Stimulated activated CD4-positive, alpha-beta T cell treated with anti-CD3 and anti-CD28 coated beads, Interleukin-4, amount 100 ng/mL, for 4 hours (primary cell): Measurements from ENCODE around the gene INPP5A.
"Not testable (repeated sequence)": the region's sequence is repeated elsewhere in the genome, so short reads cannot be mapped to it uniquely, and the experiment has no call there.

Experiments
- DNase-seq, 2 experiments: peaks; one replicate each; pipeline ENCODE4 v3.0.0-alpha.2; 2020

INPP5A gene

GRCh38 chr10:132777441-132777840, 239.9 kb downstream of the INPP5A start:
- no peak for DNase-seq

- DNase-seq = no peak
Observed at GRCh38 chr10:132779549-132780294, 242.1 kb downstream of the INPP5A start.

- DNase-seq = no peak
Observed at GRCh38 chr10:132780356-132780755, 242.8 kb downstream of the INPP5A start.

GRCh38 chr10:132781556-132781955, 244.0 kb downstream of the INPP5A start:
- DNase-seq = no peak

GRCh38 chr10:132783165-132783939, 245.8 kb downstream of the INPP5A start:
- DNase-seq = no peak

GRCh38 chr10:132783940-132784865, 246.6 kb downstream of the INPP5A start:
- no peak for DNase-seq

- DNase-seq = no peak
Observed at GRCh38 chr10:132784866-132785722, 247.5 kb downstream of the INPP5A start.

GRCh38 chr10:132785723-132786475, 248.3 kb downstream of the INPP5A start, which contains the start of gene NKX6-2:
NKX6-2 (minus strand) TSS chr10:132786147; CDS start chr10:132785948, 199 bp downstream.
- DNase-seq = no peak

GRCh38 chr10:132786476-132786883, 248.9 kb downstream of the INPP5A start:
- DNase-seq = no peak

GRCh38 chr10:132786884-132787494, 249.4 kb downstream of the INPP5A start:
- DNase-seq = no peak

- DNase-seq = no peak
Observed at GRCh38 chr10:132787495-132788179, 250.1 kb downstream of the INPP5A start.

GRCh38 chr10:132788180-132788830, 250.7 kb downstream of the INPP5A start:
- no peak for DNase-seq

- DNase-seq = no peak
Observed at GRCh38 chr10:132788831-132789219, 251.2 kb downstream of the INPP5A start.

- no peak for DNase-seq
Observed at GRCh38 chr10:132789659-132790148, 252.1 kb downstream of the INPP5A start.

GRCh38 chr10:132790470-132790869, 252.9 kb downstream of the INPP5A start:
- DNase-seq = no peak

- no peak for DNase-seq
Observed at GRCh38 chr10:132790934-132791829, 253.6 kb downstream of the INPP5A start.

GRCh38 chr10:132792099-132792498, 254.5 kb downstream of the INPP5A start:
- not testable (repeated sequence) for DNase-seq

- DNase-seq = no peak
Observed at GRCh38 chr10:132792796-132793195, 255.2 kb downstream of the INPP5A start.
